Loucy (cell line): ENCODE measurements around the gene PARS2.

ENCODE experiments used
- H2AFZ ChIP-seq: fragments of 200-600 bp; sonication (generic); 2 replicates; pipeline ENCODE4 v1.6.0; 2016; ENCODE audit warnings: antibody characterized with exemption, mild to moderate bottlenecking, low read length, moderate library complexity
- H3F3A ChIP-seq: fragments of 200-600 bp; 2 replicates; pipeline ENCODE4 v1.6.0; 2016; ENCODE audit warnings: antibody characterized with exemption, low read depth, mild to moderate bottlenecking
- H3K27me3 ChIP-seq: fragments of 200-600 bp; sonication (generic); 2 replicates; pipeline ENCODE4 v1.6.1; 2014; ENCODE audit warnings: low read length, mild to moderate bottlenecking; ENCODE audit not compliant: insufficient read depth, poor library complexity, severe bottlenecking
- H3K36me3 ChIP-seq: fragments of 200-600 bp; sonication (generic); 2 replicates; pipeline ENCODE4 v1.6.1; 2016; ENCODE audit warnings: low read length; ENCODE audit not compliant: insufficient read depth
- H3K4me1 ChIP-seq: fragments of 200-600 bp; sonication (generic); 2 replicates; pipeline ENCODE4 v1.5.1; 2014; ENCODE audit warnings: low read length, mild to moderate bottlenecking; ENCODE audit not compliant: insufficient read depth, poor library complexity, severe bottlenecking
- H3K4me2 ChIP-seq: fragments of 200-600 bp; sonication (generic); 2 replicates; pipeline ENCODE4 v1.6.0; 2014; ENCODE audit warnings: antibody characterized with exemption, low read length, low read depth, mild to moderate bottlenecking; ENCODE audit not compliant: poor library complexity, severe bottlenecking
- H3K4me3 ChIP-seq: fragments of 200-600 bp; sonication (generic); 2 replicates; pipeline ENCODE4 v1.5.1; 2014; ENCODE audit warnings: low read length, mild to moderate bottlenecking, mixed read lengths; ENCODE audit not compliant: poor library complexity, severe bottlenecking
- H3K79me2 ChIP-seq: fragments of 200-600 bp; sonication (generic); 2 replicates; pipeline ENCODE4 v1.6.1; 2014; ENCODE audit warnings: low read length; ENCODE audit not compliant: insufficient read depth
- H3K9ac ChIP-seq: fragments of 200-600 bp; sonication (generic); 2 replicates; pipeline ENCODE4 v1.6.0; 2014; ENCODE audit warnings: mild to moderate bottlenecking, low read depth, low read length, moderate library complexity; ENCODE audit not compliant: poor library complexity, severe bottlenecking
- H3K9me2 ChIP-seq: fragments of 200-600 bp; sonication (generic); replicated peaks from 2 replicates; pipeline ENCODE4 v1.6.1; 2016; ENCODE audit warnings: low read depth, low read length, mixed read lengths
- H3K9me3 ChIP-seq: fragments of 200-600 bp; sonication (generic); 2 replicates; pipeline ENCODE4 v1.6.1; 2014; ENCODE audit warnings: mild to moderate bottlenecking, antibody characterized with exemption, low read length, low read depth; ENCODE audit not compliant: insufficient read depth
- H4K20me1 ChIP-seq: fragments of 200-600 bp; sonication (generic); 2 replicates; pipeline ENCODE4 v1.6.0; 2014; ENCODE audit warnings: antibody characterized with exemption, low read length, mild to moderate bottlenecking; ENCODE audit not compliant: insufficient read depth, poor library complexity, severe bottlenecking
- EZH2phosphoT487 ChIP-seq: fragments of 200-600 bp; IDR thresholded peaks from 2 replicates; pipeline ENCODE4 v1.6.1; 2018; ENCODE audit warnings: antibody characterized with exemption, mild to moderate bottlenecking, moderate library complexity, borderline replicate concordance
- TF ChIP-seq, protein P1 (sequence below): fragments of 200-600 bp; sonication (generic); conservative IDR thresholded peaks from 2 replicates; pipeline ENCODE4 v1.5.1; 2014; ENCODE audit warnings: mild to moderate bottlenecking, antibody characterized with exemption, low read length

The PARS2 gene

DNA sequence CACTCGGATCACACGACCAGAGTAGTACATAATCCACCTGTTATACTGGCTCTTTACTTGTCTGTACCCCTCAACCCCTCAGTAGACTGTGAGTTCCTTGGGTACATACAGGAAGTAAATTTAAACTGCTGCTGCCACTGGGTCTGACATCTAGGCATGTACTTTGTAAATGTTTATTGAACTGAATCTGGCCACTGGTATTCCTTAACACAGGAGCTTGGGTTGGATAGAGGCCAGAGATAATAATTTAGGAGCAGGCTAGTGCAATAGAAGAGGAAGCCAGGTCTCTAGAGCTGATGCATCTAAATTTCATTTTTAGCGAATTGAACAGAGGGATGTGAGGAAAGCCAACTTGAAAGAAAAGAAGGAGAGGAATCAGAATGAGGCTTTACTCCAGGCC is 36.3 kb downstream of the PARS2 start:
- Histone ChIP-seq H3K9me3 (no peaks in the 10 kb centered on the region), H3K36me3 (peaks cover 52% of the 10 kb centered on the region), H4K20me1 (no peaks in the 10 kb centered on the region), H2AFZ (no peak overlapping the region), H3K4me3 (no peak overlapping the region), H3K9ac (no peak overlapping the region), H3K9me2 (no peaks in the 10 kb centered on the region), H3K4me1 (no peaks in the 10 kb centered on the region), H3K4me2 (no peak overlapping the region), H3F3A (no peaks in the 10 kb centered on the region), H3K27me3 (no peaks in the 10 kb centered on the region), H3K79me2 (no peaks in the 10 kb centered on the region)
- TF ChIP-seq, protein P1, sequence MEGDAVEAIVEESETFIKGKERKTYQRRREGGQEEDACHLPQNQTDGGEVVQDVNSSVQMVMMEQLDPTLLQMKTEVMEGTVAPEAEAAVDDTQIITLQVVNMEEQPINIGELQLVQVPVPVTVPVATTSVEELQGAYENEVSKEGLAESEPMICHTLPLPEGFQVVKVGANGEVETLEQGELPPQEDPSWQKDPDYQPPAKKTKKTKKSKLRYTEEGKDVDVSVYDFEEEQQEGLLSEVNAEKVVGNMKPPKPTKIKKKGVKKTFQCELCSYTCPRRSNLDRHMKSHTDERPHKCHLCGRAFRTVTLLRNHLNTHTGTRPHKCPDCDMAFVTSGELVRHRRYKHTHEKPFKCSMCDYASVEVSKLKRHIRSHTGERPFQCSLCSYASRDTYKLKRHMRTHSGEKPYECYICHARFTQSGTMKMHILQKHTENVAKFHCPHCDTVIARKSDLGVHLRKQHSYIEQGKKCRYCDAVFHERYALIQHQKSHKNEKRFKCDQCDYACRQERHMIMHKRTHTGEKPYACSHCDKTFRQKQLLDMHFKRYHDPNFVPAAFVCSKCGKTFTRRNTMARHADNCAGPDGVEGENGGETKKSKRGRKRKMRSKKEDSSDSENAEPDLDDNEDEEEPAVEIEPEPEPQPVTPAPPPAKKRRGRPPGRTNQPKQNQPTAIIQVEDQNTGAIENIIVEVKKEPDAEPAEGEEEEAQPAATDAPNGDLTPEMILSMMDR: no peak
- no peak for TF ChIP-seq EZH2phosphoT487

GRCh38 chr1:54724771-54725170 is 39.6 kb downstream of the PARS2 start:
- no peak overlapping the region for H3K4me2 ChIP-seq
- H3K9me3 ChIP-seq: no peaks in the 10 kb centered on the region
- H3F3A ChIP-seq: no peaks in the 10 kb centered on the region
- no peak overlapping the region for H2AFZ ChIP-seq
- H3K27me3 ChIP-seq: no peaks in the 10 kb centered on the region
- H3K4me3 ChIP-seq: no peak overlapping the region
- no peak for TF ChIP-seq EZH2phosphoT487
- TF ChIP-seq, protein P1: no peak
- H3K9me2 ChIP-seq: no peaks in the 10 kb centered on the region
- no peaks in the 10 kb centered on the region for H3K4me1 ChIP-seq
- H3K36me3 ChIP-seq: peaks cover 64% of the 10 kb centered on the region
- H3K9ac ChIP-seq: no peak overlapping the region
- no peaks in the 10 kb centered on the region; the same call in 1 of the 2 replicates for H3K79me2 ChIP-seq
- no peaks in the 10 kb centered on the region for H4K20me1 ChIP-seq

DNA sequence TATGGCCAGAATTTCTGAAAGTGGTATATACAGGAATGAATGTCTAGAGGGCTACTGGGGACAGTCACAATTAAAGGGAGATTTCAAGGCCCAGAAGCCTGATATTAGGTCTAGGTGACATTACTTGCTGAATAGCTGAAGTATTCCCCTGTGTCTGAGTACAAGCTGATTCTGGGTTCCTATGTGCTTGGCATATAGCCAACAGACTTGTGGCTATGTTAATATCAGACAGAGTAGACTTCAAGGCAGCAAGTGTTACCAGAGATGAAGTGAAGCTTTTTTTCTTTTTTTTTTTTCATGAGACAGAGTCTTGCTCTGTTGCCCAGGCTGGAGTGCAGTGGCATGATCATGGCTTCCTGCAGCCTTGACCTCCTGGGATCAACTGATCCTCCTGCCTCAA is 40.3 kb downstream of the PARS2 start:
- no peaks in the 10 kb centered on the region for H3K9me3 ChIP-seq
- peaks cover 1% of the 10 kb centered on the region; the same call in 1 of the 2 replicates for H3K79me2 ChIP-seq
- H3K4me2 ChIP-seq: no peak overlapping the region
- no peaks in the 10 kb centered on the region for H3K27me3 ChIP-seq
- H2AFZ ChIP-seq: no peak overlapping the region
- H3K9me2 ChIP-seq: no peaks in the 10 kb centered on the region
- H3K4me1 ChIP-seq: no peaks in the 10 kb centered on the region
- no peaks in the 10 kb centered on the region for H3F3A ChIP-seq
- no peak for TF ChIP-seq EZH2phosphoT487
- TF ChIP-seq, protein P1: no peak
- peaks cover 62% of the 10 kb centered on the region for H3K36me3 ChIP-seq
- H3K4me3 ChIP-seq: no peak overlapping the region
- H3K9ac ChIP-seq: no peak overlapping the region
- no peaks in the 10 kb centered on the region for H4K20me1 ChIP-seq
